ENCODE results near the gene EFNA5.

- TF ChIP-seq MAX (IDR thresholded peaks at IDR 0.05) (no peak), FOSL1 (IDR thresholded peaks at IDR 0.05; ENCODE audit: insufficient read depth, low read depth, low read length) (no peak), CEBPB (IDR thresholded peaks at IDR 0.05; ENCODE audit: low read depth, low read length) (no peak), TEAD4 (IDR thresholded peaks at IDR 0.05; ENCODE audit: low read depth, low read length) (no peak), SIN3A (conservative IDR thresholded peaks at IDR 0.05 in 1 of 2, IDR thresholded peaks at IDR 0.05 in 1 of 2; ENCODE audit: low read depth in 1 of 2, low read length in 2 of 2) (no peak), CTCF (IDR thresholded peaks at IDR 0.05; ENCODE audit: control extremely low read depth in 1 of 3, insufficient read depth in 1 of 3, low read depth in 1 of 3, low read length in 3 of 3) (no peak), YY1 (IDR thresholded peaks at IDR 0.05; ENCODE audit: low read depth, low read length) (no peak), ATF3 (IDR thresholded peaks at IDR 0.05; ENCODE audit: insufficient read depth, low read depth, low read length) (no peak), EGR1 (IDR thresholded peaks at IDR 0.05; ENCODE audit: borderline replicate concordance, low read depth, low read length) (no peak), ATF2 (IDR thresholded peaks at IDR 0.05; ENCODE audit: low read length) (no peak)
Measured at GRCh38 chr5:107633171-107633901, 37.4 kb downstream of the EFNA5 start.

All from H1 (cell line).